DOHH2 (cell line): ENCODE measurements around the gene CNKSR3.

Source experiments
- CTCF ChIP-seq: fragments of 200-600 bp; sonication (generic); IDR thresholded peaks from one replicate; pipeline ENCODE4 v1.5.1; 2014; ENCODE audit warnings: antibody characterized with exemption, mild to moderate bottlenecking, low read depth, low read length; ENCODE audit not compliant: poor library complexity, severe bottlenecking
- EZH2phosphoT487 ChIP-seq: fragments of 200-600 bp; sonication (generic); IDR thresholded peaks from 2 replicates; pipeline ENCODE4 v1.6.1; 2017; ENCODE audit warnings: borderline replicate concordance, mild to moderate bottlenecking, antibody characterized with exemption, low read length, moderate library complexity, mixed read lengths

- TF ChIP-seq CTCF = no peak
- no peak for TF ChIP-seq EZH2phosphoT487
These were observed 18.7 kb downstream of the CNKSR3 start for GRCh38 chr6:154491567-154492470.
